K562 (cell line): ENCODE measurements around the gene ABCA10. TPM values are rescaled to one million over a fixed set of nuclear protein-coding genes. Genes with fewer than 3 reads are reported as not detected.
A peak's percentile ranks its signal among the peaks of the same experiment; 100 is the strongest.

Source experiments
- CHD1 ChIP-seq: fragments of 200-600 bp; sonication (generic); IDR thresholded peaks from one replicate; pipeline ENCODE4 v1.6.1; 2012; ENCODE audit warnings: mild to moderate bottlenecking, moderate library complexity, low read length, inconsistent platforms
- CREB3L1 ChIP-seq: fragments of 450-650 bp; IDR thresholded peaks from 2 replicates; pipeline ENCODE4 v1.6.1; 2014; ENCODE audit warnings: low read depth, mild to moderate bottlenecking, moderate library complexity, borderline replicate concordance
- CREM ChIP-seq: IDR thresholded peaks from 2 replicates; pipeline ENCODE4 v1.6.1; 2014; ENCODE audit warnings: antibody characterized with exemption, low read depth
- ESRRB ChIP-seq: fragments of 250-450 bp; sonication (Bioruptor Pico); IDR thresholded peaks from 2 replicates; pipeline ENCODE4 v1.5.0; 2020; ENCODE audit warnings: mild to moderate bottlenecking, moderate library complexity, borderline replicate concordance
- HEY1 ChIP-seq: fragments of 250-450 bp; sonication (Bioruptor Pico); IDR thresholded peaks from 2 replicates; pipeline ENCODE4 v1.5.0; 2020; ENCODE audit warnings: mild to moderate bottlenecking, moderate library complexity, borderline replicate concordance
- JUND ChIP-seq, 2 experiments: IDR thresholded peaks; 2 replicates in 1 of 2; 3 replicates in 1 of 2; pipeline ENCODE4 v1.6.1; 2011; ENCODE audit warnings: borderline replicate concordance in 2 of 2, low read depth in 2 of 2, low read length in 2 of 2, improper control_type of control experiment in 1 of 2, missing biosample characterization in 1 of 2, missing genetic modification characterization in 1 of 2, missing genetic modification reagents in 1 of 2
- MAX ChIP-seq: sonication (generic); formaldehyde crosslinking; IDR thresholded peaks from 2 replicates; pipeline ENCODE4 v1.9.0; 2022; ENCODE audit warnings: mild to moderate bottlenecking, missing genetic modification reagents
- PHF20 ChIP-seq: fragments of 450-650 bp; IDR thresholded peaks from 2 replicates; pipeline ENCODE4 v1.6.1; 2018; ENCODE audit not compliant: partially characterized antibody
- PRMT5 ChIP-seq: sonication (generic); formaldehyde crosslinking; IDR thresholded peaks from 2 replicates; pipeline ENCODE4 v1.5.0; 2020; ENCODE audit warnings: missing genetic modification reagents
- PTTG1 ChIP-seq: fragments of 450-650 bp; IDR thresholded peaks from 2 replicates; pipeline ENCODE4 v1.6.1; 2016; ENCODE audit warnings: low read depth, mild to moderate bottlenecking, missing genetic modification characterization, missing compliant biosample characterization
- RBM15 ChIP-seq: fragments of 200-400 bp; formaldehyde crosslinking; IDR thresholded peaks from 2 replicates; pipeline ENCODE4 v1.6.1; 2018; ENCODE audit warnings: mild to moderate bottlenecking, low read length, moderate library complexity; ENCODE audit not compliant: insufficient read depth
- ZNF384 ChIP-seq: IDR thresholded peaks from 2 replicates; pipeline ENCODE4 v1.6.1; 2012; ENCODE audit warnings: low read depth, low read length, improper control_type of control experiment
- ZNF766 ChIP-seq: fragments of 200-800 bp; sonication (Bioruptor generic); conservative IDR thresholded peaks from 2 replicates; pipeline ENCODE4 v1.6.1; 2016; ENCODE audit warnings: missing genetic modification characterization, missing compliant biosample characterization
- polyA plus RNA-seq, 8 experiments: library from polyadenylated mRNA; depleted of rRNA in 4 of 8; stranded (reverse) in 5 of 8; unstranded in 3 of 8; fragments of >200 nt; fragmentation: Nextera tagmentation in 2 of 8; fragmentation: Illumina TruSeq in 1 of 8; extraction: Ambion mirVana in 2 of 8; extraction: Trizol in 1 of 8; gene quantifications; 2 replicates each; pipeline versions ENCODE4 v1.2.1 to v1.2.3, GENCODE V29; 2011 to 2014; ENCODE audit warnings: inconsistent platforms in 1 of 8, missing spikeins in 1 of 8
- total RNA-seq, 7 experiments: library from RNA; depleted of rRNA in 6 of 7; stranded (reverse); fragments of >200 nt in 6 of 7; fragmentation: Illumina TruSeq in 2 of 7; extraction: Trizol in 2 of 7; gene quantifications; 2 replicates each; pipeline versions ENCODE4 v1.2.1 to v1.2.3, GENCODE V29; 2011 to 2021; ENCODE audit warnings: low replicate concordance in 1 of 7
- TF ChIP-seq, protein P1 (sequence below), 2 experiments: fragments of 450-650 bp; IDR thresholded peaks; 2 replicates each; pipeline ENCODE4 v1.6.1; 2016
- TF ChIP-seq, protein P2 (sequence below): IDR thresholded peaks from 3 replicates; pipeline ENCODE4 v1.6.1; 2011; ENCODE audit warnings: borderline replicate concordance, mild to moderate bottlenecking; ENCODE audit not compliant: insufficient read length, insufficient read depth
- TF ChIP-seq, protein P3 (sequence below): fragments of 450-650 bp; conservative IDR thresholded peaks from 2 replicates; pipeline ENCODE4 v1.6.1; 2016; ENCODE audit warnings: missing genetic modification characterization, low read depth, mild to moderate bottlenecking, missing compliant biosample characterization, moderate library complexity
- TF ChIP-seq, protein P4 (sequence below): fragments of 450-650 bp; IDR thresholded peaks from 2 replicates; pipeline ENCODE4 v1.7.0; 2016; ENCODE audit warnings: borderline replicate concordance

Gene ABCA10
- total and polyA plus RNA-seq, 9 of the 15 experiments (the other 6 are each of a cell fraction or from before 2014, with no cell fraction given), result 0.04 to 0.45 (median 0.15) TPM; not detected in 1

DNA sequence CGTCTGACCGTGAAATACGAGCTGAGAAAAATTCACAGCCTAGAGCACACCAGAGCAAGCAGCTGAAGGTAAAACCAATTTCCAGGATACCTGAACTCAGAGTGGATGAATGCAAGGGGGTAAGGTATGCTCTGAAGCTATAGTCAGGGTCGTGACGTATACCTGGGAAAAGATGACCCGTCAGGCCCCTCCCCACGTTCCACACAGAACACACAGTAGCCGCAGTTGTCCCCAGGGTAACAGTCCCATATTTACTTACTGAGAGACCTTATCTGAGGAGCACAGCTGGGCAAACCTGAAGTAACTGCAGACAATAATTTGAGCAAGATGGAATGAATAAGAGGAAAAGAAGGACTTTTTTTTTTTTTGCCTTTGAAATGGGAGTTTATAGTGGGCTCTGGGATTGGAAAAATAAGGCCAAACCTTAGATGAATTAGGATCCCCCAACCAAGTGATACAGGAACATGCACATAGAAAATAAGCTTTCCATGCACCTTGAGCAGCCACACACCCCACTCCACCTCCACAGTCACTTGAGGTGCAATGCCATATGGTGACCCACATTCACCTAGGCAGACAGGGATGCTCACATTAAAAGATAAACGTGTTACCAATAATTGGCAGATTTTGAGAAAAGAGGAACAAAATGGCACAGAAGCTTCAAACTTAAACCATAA lies 124.9 kb downstream of the ABCA10 start (continued):
- TF ChIP-seq CREB3L1 (no peak), PRMT5 (CRISPR knock-in tag) (no peak), CREM (peak; percentile 84), PHF20 (no peak), ZNF766 (CRISPR knock-in tag) (peak; percentile 25; the same call in 1 of the 2 replicates), HEY1 (no peak), CHD1 (no peak), ESRRB (CRISPR knock-in tag) (no peak), PTTG1 (tag) (no peak), RBM15 (no peak), JUND (IDR thresholded peaks at IDR 0.05; ENCODE audit: borderline replicate concordance, low read depth, low read length) (peak; percentile 71; the same call in 1 of the 2 replicates), JUND (tag; IDR thresholded peaks at IDR 0.05; ENCODE audit: borderline replicate concordance, low read depth, low read length) (peak; percentile 75; the same call in 1 of the 3 replicates), ZNF384 (peak; percentile 98), MAX (CRISPR knock-in tag) (no peak)
- TF ChIP-seq, protein P1, sequence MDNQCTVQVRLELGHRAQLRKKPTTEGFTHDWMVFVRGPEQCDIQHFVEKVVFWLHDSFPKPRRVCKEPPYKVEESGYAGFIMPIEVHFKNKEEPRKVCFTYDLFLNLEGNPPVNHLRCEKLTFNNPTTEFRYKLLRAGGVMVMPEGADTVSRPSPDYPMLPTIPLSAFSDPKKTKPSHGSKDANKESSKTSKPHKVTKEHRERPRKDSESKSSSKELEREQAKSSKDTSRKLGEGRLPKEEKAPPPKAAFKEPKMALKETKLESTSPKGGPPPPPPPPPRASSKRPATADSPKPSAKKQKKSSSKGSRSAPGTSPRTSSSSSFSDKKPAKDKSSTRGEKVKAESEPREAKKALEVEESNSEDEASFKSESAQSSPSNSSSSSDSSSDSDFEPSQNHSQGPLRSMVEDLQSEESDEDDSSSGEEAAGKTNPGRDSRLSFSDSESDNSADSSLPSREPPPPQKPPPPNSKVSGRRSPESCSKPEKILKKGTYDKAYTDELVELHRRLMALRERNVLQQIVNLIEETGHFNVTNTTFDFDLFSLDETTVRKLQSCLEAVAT (IDR thresholded peaks at IDR 0.05), result 0 out of 4 replicates have a peak, but pooled peaks of 1 of the 2 experiments have one; percentile 5
- TF ChIP-seq, protein P2, sequence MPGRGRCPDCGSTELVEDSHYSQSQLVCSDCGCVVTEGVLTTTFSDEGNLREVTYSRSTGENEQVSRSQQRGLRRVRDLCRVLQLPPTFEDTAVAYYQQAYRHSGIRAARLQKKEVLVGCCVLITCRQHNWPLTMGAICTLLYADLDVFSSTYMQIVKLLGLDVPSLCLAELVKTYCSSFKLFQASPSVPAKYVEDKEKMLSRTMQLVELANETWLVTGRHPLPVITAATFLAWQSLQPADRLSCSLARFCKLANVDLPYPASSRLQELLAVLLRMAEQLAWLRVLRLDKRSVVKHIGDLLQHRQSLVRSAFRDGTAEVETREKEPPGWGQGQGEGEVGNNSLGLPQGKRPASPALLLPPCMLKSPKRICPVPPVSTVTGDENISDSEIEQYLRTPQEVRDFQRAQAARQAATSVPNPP, result no peak
- TF ChIP-seq, protein P3, sequence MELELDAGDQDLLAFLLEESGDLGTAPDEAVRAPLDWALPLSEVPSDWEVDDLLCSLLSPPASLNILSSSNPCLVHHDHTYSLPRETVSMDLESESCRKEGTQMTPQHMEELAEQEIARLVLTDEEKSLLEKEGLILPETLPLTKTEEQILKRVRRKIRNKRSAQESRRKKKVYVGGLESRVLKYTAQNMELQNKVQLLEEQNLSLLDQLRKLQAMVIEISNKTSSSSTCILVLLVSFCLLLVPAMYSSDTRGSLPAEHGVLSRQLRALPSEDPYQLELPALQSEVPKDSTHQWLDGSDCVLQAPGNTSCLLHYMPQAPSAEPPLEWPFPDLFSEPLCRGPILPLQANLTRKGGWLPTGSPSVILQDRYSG (tag), result no peak
- TF ChIP-seq, protein P4, sequence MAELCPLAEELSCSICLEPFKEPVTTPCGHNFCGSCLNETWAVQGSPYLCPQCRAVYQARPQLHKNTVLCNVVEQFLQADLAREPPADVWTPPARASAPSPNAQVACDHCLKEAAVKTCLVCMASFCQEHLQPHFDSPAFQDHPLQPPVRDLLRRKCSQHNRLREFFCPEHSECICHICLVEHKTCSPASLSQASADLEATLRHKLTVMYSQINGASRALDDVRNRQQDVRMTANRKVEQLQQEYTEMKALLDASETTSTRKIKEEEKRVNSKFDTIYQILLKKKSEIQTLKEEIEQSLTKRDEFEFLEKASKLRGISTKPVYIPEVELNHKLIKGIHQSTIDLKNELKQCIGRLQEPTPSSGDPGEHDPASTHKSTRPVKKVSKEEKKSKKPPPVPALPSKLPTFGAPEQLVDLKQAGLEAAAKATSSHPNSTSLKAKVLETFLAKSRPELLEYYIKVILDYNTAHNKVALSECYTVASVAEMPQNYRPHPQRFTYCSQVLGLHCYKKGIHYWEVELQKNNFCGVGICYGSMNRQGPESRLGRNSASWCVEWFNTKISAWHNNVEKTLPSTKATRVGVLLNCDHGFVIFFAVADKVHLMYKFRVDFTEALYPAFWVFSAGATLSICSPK, result no peak
